Right cardiac atrium (tissue), 5 donors: ENCODE results near the gene ANKRD40CL. TPM values are rescaled to one million over a fixed set of nuclear protein-coding genes. Genes with fewer than 3 reads are reported as not detected.
A peak's percentile ranks its signal among the peaks of the same experiment; 100 is the strongest.

Experiments
- ATAC-seq, 2 donors: fragments of 200-7000 bp; cut with Tn5 transposase; one replicate each; pipeline versions ENCODE4 v1.8.0 to v1.9.1; 2020; ENCODE audit warnings: moderate library complexity in 2 of 2, mild to moderate bottlenecking in 1 of 2
- DNase-seq, 3 donors: peaks; one replicate each; pipeline ENCODE4 v3.0.0-alpha.2; 2020
- H3K27ac ChIP-seq: one replicate; pipeline ENCODE4 v1.5.1; 2013; ENCODE audit warnings: mild to moderate bottlenecking, low read length, control low read depth, moderate library complexity
- H3K27me3 ChIP-seq: one replicate; pipeline ENCODE4 v1.6.1; 2013; ENCODE audit not compliant: control insufficient read depth, insufficient read depth
- H3K4me1 ChIP-seq: one replicate; pipeline ENCODE4 v1.6.1; 2013; ENCODE audit warnings: low read length; ENCODE audit not compliant: control insufficient read depth, insufficient read depth
- H3K4me3 ChIP-seq: one replicate; pipeline ENCODE4 v1.5.1; 2013; ENCODE audit warnings: low read length, control low read depth
- H3K9me3 ChIP-seq: one replicate; pipeline ENCODE4 v1.6.1; 2013; ENCODE audit warnings: low read length; ENCODE audit not compliant: control insufficient read depth
- WGBS: extraction: QIAGEN DNeasy Blood & Tissue Kit; methylation state at CpG from one replicate; pipeline ENCODE4 v1.1.7; 2013; 5-methylcytosine and 5-hydroxymethylcytosine counted together
- intact Hi-C, 4 donors: fragments of 100-400 bp; cut with DNase I; formaldehyde crosslinking; loops; one replicate each; pipeline versions ENCODE4 v1.11.0 to v1.14.0; 2022 to 2023
- polyA plus RNA-seq: library from polyadenylated mRNA; stranded (reverse); fragments of 200-250 nt; gene quantifications from one replicate; pipeline ENCODE4 v1.2.3, GENCODE V29; 2013
- total RNA-seq, 4 donors: library from RNA; stranded (reverse); fragmentation: NEBNext Ultra II Directional; extraction: Animal tissue kit (Norgen Biotek cat#: 25700); gene quantifications; one replicate each; pipeline ENCODE4 v1.2.1, GENCODE V29; 2021
- donor health status: healthy with polysubstance abuse.
- donor health status: DM: no; HTN: yes; CAD: no.
- donor health status: DM: no; HTN: no; CAD: no.
- donor health status: DM: no; HTN: yes; CAD: no; lungs with severe emphysema.
- donor health status: DM: yes; HTN: yes; CAD: no.

ANKRD40CL gene
- total and polyA plus RNA-seq, 5 donors = not detected

- Histone ChIP-seq H3K27ac (no peak overlapping the region), H3K4me3 (no peak overlapping the region), H3K27me3 (no peaks in the 10 kb centered on the region), H3K4me1 (no peaks in the 10 kb centered on the region), H3K9me3 (no peaks in the 10 kb centered on the region)
- WGBS = 71% methylated on average over 15 of the region's 15 CpGs
- intact Hi-C loops = no loop called here
- DNase-seq (no peak), ATAC-seq (no peak)
Observed at GRCh38 chr17:50771991-50772785, 4.9 kb upstream of the ANKRD40CL start.

GRCh38 chr17:50770346-50770745 lies 3.0 kb upstream of the ANKRD40CL start:
- H3K4me1 ChIP-seq = no peaks in the 10 kb centered on the region
- H3K27me3 ChIP-seq = no peaks in the 10 kb centered on the region
- no peak overlapping the region for H3K27ac ChIP-seq
- intact Hi-C loops = no loop called here
- no peak overlapping the region for H3K4me3 ChIP-seq
- 96% methylated on average over 2 of the region's 2 CpGs for WGBS
- ATAC-seq (no peak), DNase-seq (no peak)
- H3K9me3 ChIP-seq = no peaks in the 10 kb centered on the region

- intact Hi-C loops = no loop called here
- no peaks in the 10 kb centered on the region for H3K4me1 ChIP-seq
- no peak overlapping the region for H3K27ac ChIP-seq
- WGBS = 92% methylated on average over 8 of the region's 8 CpGs
- H3K9me3 ChIP-seq = no peaks in the 10 kb centered on the region
- no peak overlapping the region for H3K4me3 ChIP-seq
- ATAC-seq (no peak), DNase-seq (no peak)
- H3K27me3 ChIP-seq = no peaks in the 10 kb centered on the region
Observed at GRCh38 chr17:50769884-50770283, 2.6 kb upstream of the ANKRD40CL start.

- 85% methylated on average over 7 of the region's 7 CpGs for WGBS
- Histone ChIP-seq H3K4me3 (no peak overlapping the region), H3K27ac (no peak overlapping the region), H3K4me1 (no peaks in the 10 kb centered on the region), H3K27me3 (no peaks in the 10 kb centered on the region), H3K9me3 (no peaks in the 10 kb centered on the region)
- intact Hi-C loops = no loop called here
- ATAC-seq = peak in 1 of 2 donors; percentile 9
- DNase-seq = no peak
Observed at GRCh38 chr17:50768346-50768761, 1.0 kb upstream of the ANKRD40CL start.

- Histone ChIP-seq H3K4me1 (no peaks in the 10 kb centered on the region), H3K27ac (no peak overlapping the region), H3K4me3 (no peak overlapping the region), H3K9me3 (no peaks in the 10 kb centered on the region), H3K27me3 (no peaks in the 10 kb centered on the region)
- DNase-seq = peak in 1 of 3 donors; percentile 20
- intact Hi-C loops = no loop called here
- WGBS = 80% methylated on average over 7 of the region's 7 CpGs
- no peak for ATAC-seq
Observed at GRCh38 chr17:50767030-50767429, 288 bp downstream of the ANKRD40CL start.

GRCh38 chr17:50766222-50767023 lies 895 bp downstream of the ANKRD40CL start:
- H3K4me3 ChIP-seq = no peak overlapping the region
- H3K9me3 ChIP-seq = no peaks in the 10 kb centered on the region

GRCh38 chr17:50765454-50766221 lies 1.7 kb downstream of the ANKRD40CL start:
- H3K27ac ChIP-seq = no peak overlapping the region
- H3K27me3 ChIP-seq = no peaks in the 10 kb centered on the region
- intact Hi-C loops = no loop called here
- H3K4me1 ChIP-seq = no peaks in the 10 kb centered on the region
- no peak overlapping the region for H3K4me3 ChIP-seq
- ATAC-seq (peak; percentile 52 to 68), DNase-seq (peak; percentile 33 to 75 (median 71))
- 40% methylated on average over 9 of the region's 9 CpGs for WGBS
- no peaks in the 10 kb centered on the region for H3K9me3 ChIP-seq

More at GRCh38 chr17:50766222-50767023, 895 bp downstream of the ANKRD40CL start:
- DNase-seq = peak in 1 of 3 donors; percentile 10
- Histone ChIP-seq H3K27me3 (no peaks in the 10 kb centered on the region), H3K27ac (no peak overlapping the region), H3K4me1 (no peaks in the 10 kb centered on the region)
- WGBS = 84% methylated on average over 10 of the region's 10 CpGs
- intact Hi-C loops = no loop called here
- ATAC-seq = no peak

- no peak for DNase-seq
Observed at GRCh38 chr17:50764734-50765149, 2.6 kb downstream of the ANKRD40CL start.

GRCh38 chr17:50763716-50764475 lies 3.4 kb downstream of the ANKRD40CL start:
- Histone ChIP-seq H3K4me3 (no peak overlapping the region), H3K9me3 (no peaks in the 10 kb centered on the region), H3K27me3 (no peaks in the 10 kb centered on the region), H3K4me1 (peaks cover under 1% of the 10 kb centered on the region), H3K27ac (no peak overlapping the region)
- intact Hi-C loops = no loop called here
- ATAC-seq (no peak), DNase-seq (no peak)
- WGBS = 73% methylated on average over 2 of the region's 2 CpGs

More at GRCh38 chr17:50764734-50765149, 2.6 kb downstream of the ANKRD40CL start:
- ATAC-seq = no peak
- H3K27ac ChIP-seq = no peak overlapping the region
- no peaks in the 10 kb centered on the region for H3K4me1 ChIP-seq
- H3K4me3 ChIP-seq = no peak overlapping the region
- H3K27me3 ChIP-seq = no peaks in the 10 kb centered on the region
- intact Hi-C loops = no loop called here
- H3K9me3 ChIP-seq = no peaks in the 10 kb centered on the region
- 49% methylated on average over 2 of the region's 2 CpGs for WGBS

- Histone ChIP-seq H3K4me1 (peaks cover 5% of the 10 kb centered on the region), H3K4me3 (no peak overlapping the region), H3K27me3 (no peaks in the 10 kb centered on the region), H3K9me3 (no peaks in the 10 kb centered on the region), H3K27ac (no peak overlapping the region)
- DNase-seq (no peak), ATAC-seq (no peak)
- 90% methylated on average over 2 of the region's 2 CpGs for WGBS
- intact Hi-C loops = no loop called here
Observed at GRCh38 chr17:50762177-50762576, 5.1 kb downstream of the ANKRD40CL start.
